Liver (tissue), 3 donors: ENCODE results near the gene PLEKHA7.

ENCODE experiments used
- EGR1 ChIP-seq, 2 donors: IDR thresholded peaks; 2 replicates each; pipeline ENCODE4 v1.6.1; 2016 to 2018; ENCODE audit warnings: antibody characterized with exemption in 2 of 2, low read depth in 2 of 2
- FOXA1 ChIP-seq: IDR thresholded peaks from 2 replicates; pipeline ENCODE4 v1.6.1; 2016; ENCODE audit warnings: antibody characterized with exemption
- GABPA ChIP-seq, 2 donors: IDR thresholded peaks in 1 of 2; conservative IDR thresholded peaks in 1 of 2; 2 replicates each; pipeline ENCODE4 v1.6.1; 2016; ENCODE audit warnings: antibody characterized with exemption in 2 of 2, mild to moderate bottlenecking in 1 of 2, moderate library complexity in 1 of 2
- HNF4A ChIP-seq, 2 donors: conservative IDR thresholded peaks; 2 replicates each; pipeline ENCODE4 v1.6.1; 2016; ENCODE audit warnings: antibody characterized with exemption in 2 of 2, mild to moderate bottlenecking in 2 of 2
- JUND ChIP-seq, 2 donors: IDR thresholded peaks; 2 replicates each; pipeline ENCODE4 v1.6.1; 2016; ENCODE audit warnings: antibody characterized with exemption in 2 of 2
- RAD21 ChIP-seq, 2 donors: IDR thresholded peaks; 2 replicates each; pipeline ENCODE4 v1.6.1; 2016; ENCODE audit warnings: antibody characterized with exemption in 2 of 2, mild to moderate bottlenecking in 2 of 2
- RXRA ChIP-seq, 2 donors: IDR thresholded peaks; 2 replicates each; pipeline ENCODE4 v1.6.1; 2017 to 2018; ENCODE audit warnings: antibody characterized with exemption in 2 of 2, mild to moderate bottlenecking in 1 of 2
- TAF1 ChIP-seq: conservative IDR thresholded peaks from 2 replicates; pipeline ENCODE4 v1.6.1; 2016; ENCODE audit warnings: antibody characterized with exemption, mild to moderate bottlenecking
- TF ChIP-seq, protein P1 (sequence below): fragments of 150-350 bp; IDR thresholded peaks from 2 replicates; pipeline ENCODE4 v1.5.1; 2017; ENCODE audit warnings: improper control_type of control experiment, low read depth, low read length; ENCODE audit not compliant: missing input control
- TF ChIP-seq, protein P2 (sequence below): IDR thresholded peaks from 2 replicates; pipeline ENCODE4 v1.6.1; 2016; ENCODE audit warnings: antibody characterized with exemption
- donor health status: healthy.
- donor health status: healthy.

DNA sequence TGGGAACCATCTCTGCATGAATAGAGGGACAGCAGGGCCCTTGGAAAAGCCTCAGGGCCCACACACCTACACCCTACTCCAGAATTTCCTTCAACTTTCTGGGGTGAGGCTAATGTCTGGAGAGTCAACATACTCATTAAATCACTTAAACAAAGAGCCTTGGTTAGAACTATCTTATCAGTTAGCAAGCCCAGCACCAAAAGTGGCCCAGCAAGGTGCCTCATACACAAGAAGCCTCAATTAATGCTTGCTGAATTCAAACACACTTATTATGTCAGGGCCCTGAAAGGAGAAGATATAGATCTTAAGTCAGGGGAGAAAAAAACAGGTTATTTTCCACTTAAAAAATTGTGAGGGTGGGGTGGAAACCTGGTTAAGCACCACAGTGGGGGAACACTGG, 214.3 kb downstream of the PLEKHA7 start:
- TF ChIP-seq, protein P1, sequence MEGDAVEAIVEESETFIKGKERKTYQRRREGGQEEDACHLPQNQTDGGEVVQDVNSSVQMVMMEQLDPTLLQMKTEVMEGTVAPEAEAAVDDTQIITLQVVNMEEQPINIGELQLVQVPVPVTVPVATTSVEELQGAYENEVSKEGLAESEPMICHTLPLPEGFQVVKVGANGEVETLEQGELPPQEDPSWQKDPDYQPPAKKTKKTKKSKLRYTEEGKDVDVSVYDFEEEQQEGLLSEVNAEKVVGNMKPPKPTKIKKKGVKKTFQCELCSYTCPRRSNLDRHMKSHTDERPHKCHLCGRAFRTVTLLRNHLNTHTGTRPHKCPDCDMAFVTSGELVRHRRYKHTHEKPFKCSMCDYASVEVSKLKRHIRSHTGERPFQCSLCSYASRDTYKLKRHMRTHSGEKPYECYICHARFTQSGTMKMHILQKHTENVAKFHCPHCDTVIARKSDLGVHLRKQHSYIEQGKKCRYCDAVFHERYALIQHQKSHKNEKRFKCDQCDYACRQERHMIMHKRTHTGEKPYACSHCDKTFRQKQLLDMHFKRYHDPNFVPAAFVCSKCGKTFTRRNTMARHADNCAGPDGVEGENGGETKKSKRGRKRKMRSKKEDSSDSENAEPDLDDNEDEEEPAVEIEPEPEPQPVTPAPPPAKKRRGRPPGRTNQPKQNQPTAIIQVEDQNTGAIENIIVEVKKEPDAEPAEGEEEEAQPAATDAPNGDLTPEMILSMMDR = no peak
- TF ChIP-seq GABPA (IDR thresholded peaks at IDR 0.05 in 1 of 2, conservative IDR thresholded peaks at IDR 0.05 in 1 of 2) = no peak
- no peak for TF ChIP-seq RXRA (IDR thresholded peaks at IDR 0.05)
- no peak for TF ChIP-seq EGR1 (IDR thresholded peaks at IDR 0.05; ENCODE audit: low read depth in 2 of 2)
- TF ChIP-seq JUND (IDR thresholded peaks at IDR 0.05) = no peak
- TF ChIP-seq HNF4A (conservative IDR thresholded peaks at IDR 0.05) = no peak
- no peak for TF ChIP-seq FOXA1
- TF ChIP-seq RAD21 (IDR thresholded peaks at IDR 0.05) = no peak
- TF ChIP-seq, protein P2, sequence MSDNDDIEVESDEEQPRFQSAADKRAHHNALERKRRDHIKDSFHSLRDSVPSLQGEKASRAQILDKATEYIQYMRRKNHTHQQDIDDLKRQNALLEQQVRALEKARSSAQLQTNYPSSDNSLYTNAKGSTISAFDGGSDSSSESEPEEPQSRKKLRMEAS = no peak
- TF ChIP-seq TAF1 = no peak
